SHP77 treated with DMSO at 0.1 percent for 48 hours (cell line): ENCODE measurements around the gene POMGNT2.
"Not testable (repeated sequence)": the region's sequence is repeated elsewhere in the genome, so short reads cannot be mapped to it uniquely, and the experiment has no call there.

ENCODE experiments used
- DNase-seq: peaks from one replicate; lab custom pipeline; 2025; lab: John Stamatoyannopoulos, UW

POMGNT2 gene

DNA sequence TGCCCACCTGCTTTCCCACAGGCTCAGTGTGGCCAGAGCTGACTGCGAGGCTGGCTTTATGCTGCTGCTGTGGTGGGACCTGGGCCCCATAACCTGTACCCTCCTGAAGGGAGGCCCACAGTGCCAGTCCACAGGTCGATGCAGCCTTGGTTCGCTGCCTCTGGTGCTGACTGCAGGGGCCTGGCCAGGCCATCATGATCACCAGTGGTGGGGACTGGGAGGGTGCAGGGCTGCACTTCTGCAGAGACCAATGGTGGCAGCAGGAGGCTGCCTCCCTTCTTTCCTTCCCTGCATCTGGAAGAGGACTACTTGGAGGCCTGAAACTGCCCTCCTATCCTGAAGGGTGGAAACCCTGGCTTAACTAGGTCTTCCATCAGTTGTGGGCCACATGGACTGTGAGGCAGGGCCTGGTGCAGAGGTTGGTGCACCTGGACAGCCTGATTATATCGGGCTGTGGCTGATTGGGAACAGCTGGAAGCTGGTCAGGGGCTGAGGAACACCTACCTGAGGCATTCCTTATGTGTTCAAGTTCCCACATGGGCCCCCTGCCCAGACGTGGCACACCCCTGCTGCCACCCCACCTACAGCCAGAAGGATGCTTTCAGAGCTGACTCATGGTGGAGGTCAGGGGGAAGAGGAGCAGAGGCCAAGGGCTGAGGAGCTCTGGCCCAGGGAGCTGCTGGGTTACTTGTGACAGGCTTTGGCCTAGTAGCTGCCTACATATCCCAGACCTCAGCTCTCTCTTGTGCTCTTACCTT is 29.8 kb downstream of the POMGNT2 start:
- no peak for DNase-seq

DNA sequence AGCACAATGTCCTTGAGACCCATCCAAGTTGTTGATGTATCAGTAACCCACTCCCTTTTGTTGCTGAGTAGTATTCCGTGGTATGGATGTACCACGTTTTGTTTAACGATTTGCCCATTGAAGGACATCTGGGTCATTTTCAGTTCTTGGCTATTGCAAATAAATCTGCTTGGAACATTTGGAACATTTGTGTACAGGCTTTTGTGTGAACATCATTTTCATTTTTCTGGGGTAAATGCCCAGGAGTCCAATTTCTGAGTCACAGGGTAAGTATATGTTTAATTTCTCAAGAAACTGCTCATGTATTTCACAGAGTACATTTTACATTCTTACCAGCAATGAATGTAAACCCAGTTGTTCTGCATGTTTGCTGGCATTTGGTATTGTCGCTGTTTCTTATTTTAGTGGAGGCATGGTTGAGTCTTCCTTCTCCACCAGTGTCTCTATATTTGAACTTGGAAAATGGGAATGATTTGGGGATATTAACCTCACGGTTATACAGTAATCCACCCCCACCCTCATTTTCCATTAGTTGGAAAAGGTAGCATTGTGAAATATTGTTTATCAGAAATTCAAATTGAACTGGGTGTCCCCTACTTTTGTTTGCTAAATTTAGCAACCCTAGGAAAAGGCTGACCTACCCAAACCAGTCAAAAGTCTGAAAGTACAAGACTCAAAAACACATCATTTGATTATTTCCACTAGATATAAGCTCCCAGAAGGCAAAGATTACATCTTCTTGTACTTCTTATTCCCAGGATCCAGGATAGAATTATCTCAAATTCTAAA is 30.8 kb downstream of the POMGNT2 start:
- DNase-seq, result no peak

DNA sequence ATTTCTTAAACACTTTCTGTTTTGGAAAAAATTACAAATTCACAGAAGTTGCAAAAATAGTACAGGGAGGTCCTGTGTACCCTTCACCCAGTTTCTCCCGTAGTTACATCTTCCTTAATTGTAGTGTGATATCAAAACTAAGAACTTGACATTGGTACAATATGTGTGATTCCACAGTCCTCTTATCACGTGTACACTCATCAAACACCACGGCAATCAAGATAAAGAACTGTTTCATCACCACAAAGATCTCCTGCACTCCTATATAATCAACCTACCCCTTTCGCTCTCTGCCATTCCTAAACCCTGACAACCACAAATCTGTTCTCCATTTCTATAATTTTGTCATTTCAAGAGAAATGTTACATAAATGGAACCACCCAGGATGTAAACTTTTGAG is 31.4 kb downstream of the POMGNT2 start:
- no peak for DNase-seq

DNA sequence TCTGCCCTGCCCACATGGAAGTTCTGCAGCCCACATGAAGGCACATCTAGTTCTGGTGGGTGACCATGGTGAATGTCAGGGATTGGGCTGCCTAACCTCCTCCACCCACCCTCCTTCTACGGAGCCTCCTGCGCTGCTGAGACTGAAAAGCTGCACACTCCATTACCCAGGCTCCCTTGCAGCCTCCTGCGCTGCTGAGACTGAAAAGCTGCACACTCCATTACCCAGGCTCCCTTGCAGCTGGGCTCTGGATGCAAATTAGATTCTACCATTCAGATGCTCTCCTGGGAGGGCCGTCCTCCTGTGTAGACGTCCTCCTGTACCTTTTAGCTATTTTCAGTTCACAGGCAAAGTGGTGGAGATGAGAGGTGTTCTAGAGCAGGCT is 32.1 kb downstream of the POMGNT2 start:
- no peak for DNase-seq

DNA sequence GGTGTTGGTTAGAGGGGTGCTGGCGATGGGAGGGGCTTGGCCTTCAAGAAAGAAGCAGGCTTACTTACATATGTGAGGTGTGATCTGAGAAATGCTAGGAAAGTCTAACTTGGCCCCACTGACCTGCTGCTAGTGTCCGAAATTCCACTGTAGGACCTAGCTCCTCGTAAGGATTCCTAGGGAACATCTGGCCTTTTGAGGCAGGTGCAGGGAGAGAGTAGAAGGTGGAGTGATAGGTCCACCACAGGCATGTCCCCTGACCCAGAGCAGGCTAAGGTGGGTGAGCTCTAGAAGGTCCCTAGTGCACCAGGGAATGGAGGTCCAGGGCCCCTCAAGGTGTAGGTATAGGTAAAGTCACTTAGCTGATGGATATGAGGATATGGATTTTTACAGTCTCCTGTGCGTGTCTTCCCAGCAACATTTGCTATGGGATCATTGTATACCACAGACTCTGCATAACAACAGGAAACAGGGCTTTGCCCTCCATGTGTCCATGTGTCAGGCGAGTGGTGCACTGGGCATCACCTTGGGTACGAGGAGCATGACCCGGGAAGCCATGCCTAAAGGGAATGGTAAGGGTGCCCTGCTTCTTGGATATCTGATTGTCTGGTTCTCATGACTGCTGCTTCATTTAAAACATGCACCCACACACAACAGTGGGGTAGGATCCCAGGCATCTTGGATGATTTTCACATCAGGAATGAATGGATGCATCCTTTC is 32.6 kb downstream of the POMGNT2 start:
- no peak for DNase-seq

DNA sequence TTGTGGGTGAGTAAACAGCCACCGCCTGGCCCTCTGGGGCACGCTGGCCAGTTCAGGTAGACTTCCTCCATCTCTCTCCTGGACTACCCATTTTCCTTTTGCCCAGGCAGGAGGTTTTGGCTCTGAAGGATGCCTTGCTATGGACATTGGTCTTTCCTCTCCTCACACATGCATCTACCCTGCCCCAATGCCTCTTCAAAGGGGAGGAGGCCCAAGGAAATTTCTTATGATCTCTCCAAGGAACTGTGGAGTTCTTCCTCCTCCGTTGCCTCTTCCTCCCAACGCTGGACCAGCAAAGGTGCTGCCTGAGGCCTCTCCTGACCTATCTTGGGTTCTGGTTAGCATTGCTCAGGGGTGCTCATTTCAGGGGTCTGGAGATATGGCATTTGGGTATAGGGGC is 33.5 kb downstream of the POMGNT2 start:
- DNase-seq, result no peak

DNA sequence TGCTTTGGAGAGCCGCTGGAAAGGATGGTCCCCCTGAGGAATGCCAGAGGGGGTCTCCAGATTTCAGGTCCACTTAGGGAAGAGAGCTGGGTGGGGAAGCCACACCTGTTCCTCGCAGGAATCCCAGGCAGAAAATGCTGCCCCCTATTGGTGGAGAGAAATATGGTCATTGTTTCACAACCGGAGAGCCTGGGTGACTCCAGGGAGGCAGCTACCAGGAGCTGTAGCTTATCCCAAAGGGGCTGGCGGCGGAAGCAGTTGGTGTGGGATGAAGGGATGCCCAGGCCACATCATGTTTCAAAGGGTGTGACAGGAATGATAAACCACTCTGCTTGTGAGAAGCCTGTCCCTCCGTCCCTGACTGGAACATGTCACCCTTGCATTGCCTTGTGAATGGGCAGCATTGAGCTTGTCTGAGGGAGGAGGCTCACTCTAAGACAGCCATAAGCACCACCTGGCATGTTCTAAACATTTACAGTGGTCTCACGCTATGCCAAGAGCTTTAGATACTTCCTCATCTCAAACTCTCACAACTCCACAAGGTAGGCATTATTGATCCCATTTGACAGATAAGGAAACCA is 34.5 kb downstream of the POMGNT2 start:
- no peak for DNase-seq

DNA sequence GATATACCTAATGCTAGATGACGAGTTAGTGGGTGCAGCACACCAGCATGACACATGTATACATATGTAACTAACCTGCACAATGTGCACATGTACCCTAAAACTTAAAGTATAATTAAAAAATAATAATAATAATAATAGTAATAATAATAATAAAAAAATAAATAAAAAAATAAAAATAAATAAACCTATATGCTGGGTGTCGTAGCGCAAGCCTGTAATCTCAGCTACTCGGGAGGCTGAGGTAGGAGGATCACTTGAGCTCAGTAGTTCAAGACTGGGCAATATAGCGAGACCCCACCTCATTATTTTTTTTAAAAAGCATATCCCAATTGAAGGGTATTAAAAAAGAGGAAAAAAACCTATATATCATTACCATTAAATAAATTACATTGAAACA is 35.2 kb downstream of the POMGNT2 start:
- DNase-seq, result not testable (repeated sequence)

DNA sequence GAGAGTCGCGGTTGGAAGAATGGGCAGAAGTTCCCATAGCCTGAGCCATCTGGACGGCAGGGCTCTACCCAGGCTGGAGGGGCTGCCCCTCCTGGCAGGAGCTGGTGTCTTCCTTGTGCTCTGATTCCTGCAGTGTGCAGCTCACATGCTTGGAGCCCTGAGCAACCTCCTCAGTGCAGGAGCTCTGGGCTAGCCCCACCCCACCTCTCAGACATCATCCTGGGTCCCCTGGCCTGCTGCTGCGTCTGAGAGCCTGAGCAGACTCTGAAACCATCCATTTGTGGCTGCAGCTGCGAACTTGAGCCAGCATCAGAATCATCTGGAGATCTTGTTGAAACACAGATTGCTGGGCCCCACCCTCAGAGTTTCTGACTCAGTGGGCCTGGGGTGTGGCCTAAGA is 42.8 kb downstream of the POMGNT2 start:
- no peak for DNase-seq

DNA sequence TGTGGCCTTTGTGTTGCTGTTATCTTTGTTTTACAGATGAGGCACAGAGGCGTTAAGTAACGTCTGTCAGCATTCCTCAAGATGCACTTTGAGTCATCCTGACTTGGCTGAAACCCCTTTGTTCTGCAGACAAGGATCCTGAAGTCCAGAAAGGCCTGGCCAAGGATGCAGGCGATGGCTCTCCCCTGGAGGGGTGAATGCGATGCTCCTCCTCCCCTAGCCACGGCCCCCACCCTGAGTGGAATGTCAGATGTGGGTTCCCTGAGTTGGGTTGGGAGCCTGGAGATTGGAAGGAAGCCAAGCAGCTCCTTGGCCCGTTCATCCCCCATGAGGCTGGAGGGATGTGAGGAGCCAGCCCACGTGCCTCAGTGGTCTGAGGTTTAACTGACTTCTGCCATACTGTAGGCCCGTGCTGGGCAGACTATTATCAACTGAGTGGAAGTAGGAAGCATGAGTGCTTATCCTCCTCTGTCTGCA is 43.3 kb downstream of the POMGNT2 start:
- DNase-seq, result no peak

DNA sequence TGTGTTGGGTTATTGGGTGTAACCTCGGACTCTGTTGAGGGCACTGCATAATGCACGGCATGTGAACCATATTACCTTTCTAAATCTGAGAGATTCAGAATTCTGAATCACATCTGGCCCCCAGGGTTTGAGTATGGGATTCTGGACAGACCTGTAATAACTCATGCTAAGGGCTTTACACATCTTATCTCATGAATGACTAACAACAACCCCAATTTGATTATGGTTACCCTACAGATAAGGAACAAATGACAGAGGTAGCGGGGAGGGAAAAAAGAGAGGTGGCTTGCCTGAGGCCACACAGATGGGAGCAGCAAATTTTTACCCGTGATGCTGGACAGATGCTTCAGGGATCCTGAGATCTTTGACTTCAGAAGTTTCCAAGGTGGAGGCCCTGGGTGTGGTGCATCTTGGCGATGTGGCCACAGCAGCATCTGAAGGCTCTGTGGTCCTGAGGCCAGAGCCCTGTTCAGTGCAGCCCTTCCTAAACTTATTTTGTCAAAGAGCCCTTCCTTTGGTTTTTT is 43.8 kb downstream of the POMGNT2 start:
- DNase-seq, result no peak

DNA sequence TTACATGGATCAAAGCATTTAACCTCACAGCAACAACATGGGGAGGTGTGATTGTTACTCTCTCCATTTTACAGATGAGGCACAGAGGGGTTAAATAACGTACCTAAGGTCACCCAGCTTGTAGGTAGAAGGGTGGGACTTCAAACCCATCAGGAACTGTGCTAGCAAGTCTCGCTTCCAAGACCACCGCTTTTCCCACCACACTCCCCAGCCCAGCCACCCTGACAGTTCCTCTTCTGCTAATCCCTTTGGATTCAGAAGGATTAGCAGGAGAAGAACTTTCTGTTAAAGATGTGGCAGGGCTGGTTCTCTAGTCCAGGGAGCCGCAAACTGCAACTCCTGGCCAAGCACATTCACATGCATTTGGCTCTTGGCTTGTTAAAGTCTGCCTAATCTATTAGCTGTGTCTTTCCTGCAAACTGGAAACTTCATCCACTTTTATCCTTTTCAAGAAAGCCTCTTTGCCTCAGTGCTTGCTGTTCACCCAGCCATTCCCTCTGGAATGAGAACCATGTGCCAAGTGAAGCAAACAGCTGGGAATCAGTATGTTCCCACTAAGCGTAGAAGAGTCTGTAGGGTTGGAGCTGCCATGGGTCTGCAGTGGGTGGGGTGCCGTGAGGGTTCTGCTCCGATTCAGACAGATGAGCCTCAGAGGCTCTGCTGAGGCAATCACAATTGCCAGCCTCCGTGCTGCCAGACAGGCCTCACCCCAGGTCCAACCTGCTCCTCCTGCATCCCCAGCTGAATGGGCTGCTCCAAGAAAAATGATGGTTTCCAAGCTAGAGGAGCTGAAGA is 44.6 kb downstream of the POMGNT2 start:
- DNase-seq, result no peak

DNA sequence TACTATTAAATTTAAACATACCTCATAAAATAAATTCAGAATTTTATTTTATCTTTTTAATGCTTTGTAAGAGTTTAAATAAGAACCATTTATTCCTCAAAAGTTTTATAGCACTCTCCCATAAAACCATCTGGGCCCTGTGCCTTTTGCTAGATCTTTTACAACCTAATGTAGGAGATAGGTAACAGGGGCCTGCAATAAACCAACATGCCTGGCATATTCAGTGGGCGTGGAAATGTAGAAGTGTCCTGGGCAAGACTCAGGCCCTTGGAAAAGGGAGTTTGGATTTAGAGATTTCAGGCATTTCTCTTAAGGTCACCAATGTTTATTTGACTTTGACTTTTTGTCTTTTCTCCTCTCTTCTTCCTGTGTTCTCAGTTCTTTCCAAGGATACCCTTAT is 46.4 kb downstream of the POMGNT2 start:
- no peak for DNase-seq

DNA sequence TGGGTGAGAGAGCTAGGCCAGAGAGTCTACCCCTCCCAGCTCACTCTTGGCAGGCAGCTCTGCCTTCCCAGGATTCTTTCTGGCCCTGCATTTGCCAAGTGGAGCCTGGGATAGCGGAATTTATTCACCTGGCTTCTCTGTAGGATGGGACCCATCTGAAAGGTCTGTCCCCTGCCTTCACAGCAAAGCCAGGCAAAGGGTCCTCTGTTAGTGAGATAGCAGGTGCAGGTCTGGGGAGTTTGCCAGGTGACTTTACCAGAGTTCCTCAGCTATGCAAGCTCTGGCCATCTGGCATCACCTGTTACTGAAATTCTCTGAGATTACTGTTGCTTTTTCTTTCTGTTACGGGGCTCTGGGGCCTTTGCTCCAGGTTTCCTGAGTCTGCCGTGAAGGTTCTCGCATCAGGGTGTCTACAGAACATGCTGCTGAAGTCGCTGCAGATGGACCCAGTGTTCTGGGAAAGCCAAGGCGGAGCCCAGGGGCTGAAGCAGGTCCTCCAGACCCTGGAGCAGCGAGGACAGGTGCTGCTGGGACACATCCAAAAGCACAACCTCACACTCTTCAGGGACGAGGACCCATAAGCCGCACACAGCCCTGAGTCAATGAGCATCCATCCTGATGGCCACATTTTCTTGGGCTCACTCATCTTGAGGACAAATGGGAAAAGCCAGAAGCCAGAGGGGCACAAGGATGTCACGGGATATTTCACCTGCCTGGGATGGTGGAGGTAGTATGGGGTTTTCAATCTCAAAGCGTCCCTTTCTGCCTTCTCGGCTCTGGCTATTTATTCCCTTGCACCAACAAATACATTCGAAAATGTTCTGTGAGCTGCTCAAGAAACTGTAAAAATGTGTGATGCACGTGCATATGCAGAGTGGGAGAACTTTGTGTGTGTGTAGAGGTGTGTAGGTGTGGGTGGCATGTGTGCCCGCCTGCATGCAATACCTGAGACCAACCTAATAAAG is 49.8 kb downstream of the POMGNT2 start:
- DNase-seq, result no peak

DNA sequence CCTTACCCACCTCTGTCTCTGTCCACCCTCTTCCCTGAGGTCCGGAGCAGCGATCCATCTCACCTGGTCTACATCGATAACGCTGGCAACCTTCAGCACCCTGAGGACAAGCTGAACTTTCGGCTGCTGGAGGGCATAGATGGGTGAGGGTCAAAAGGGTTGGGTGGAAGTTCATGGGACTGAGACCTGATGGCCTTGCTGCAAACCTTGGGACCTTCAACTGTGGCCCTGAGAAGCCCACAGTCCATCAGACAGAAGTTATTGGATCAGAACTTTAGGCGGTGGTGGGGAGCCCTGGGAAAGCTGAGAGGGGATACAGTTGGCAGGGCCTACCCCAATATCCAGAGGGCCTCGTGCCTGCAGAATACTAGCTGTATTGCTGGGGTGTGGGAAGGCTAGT is 50.5 kb downstream of the POMGNT2 start:
- no peak for DNase-seq

DNA sequence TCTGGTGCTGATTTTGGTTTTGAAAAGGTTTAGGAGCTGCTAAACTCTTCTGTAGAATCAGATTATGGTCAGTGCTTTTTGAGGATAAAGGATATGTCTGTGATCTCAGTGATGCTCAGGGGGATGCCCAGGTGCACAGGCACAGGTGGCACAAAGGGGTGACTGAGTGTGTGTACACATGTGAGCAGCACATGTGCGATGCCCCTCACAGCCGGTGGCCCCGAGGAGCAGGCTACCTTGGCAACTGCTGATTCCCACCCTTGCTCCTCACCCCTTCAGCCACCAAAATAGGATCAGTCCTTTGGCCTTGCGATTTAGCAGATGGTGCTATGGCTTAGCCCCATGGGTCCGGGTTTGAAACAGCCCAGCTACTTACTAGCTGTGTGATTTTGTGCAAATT is 51.1 kb downstream of the POMGNT2 start:
- no peak for DNase-seq

DNA sequence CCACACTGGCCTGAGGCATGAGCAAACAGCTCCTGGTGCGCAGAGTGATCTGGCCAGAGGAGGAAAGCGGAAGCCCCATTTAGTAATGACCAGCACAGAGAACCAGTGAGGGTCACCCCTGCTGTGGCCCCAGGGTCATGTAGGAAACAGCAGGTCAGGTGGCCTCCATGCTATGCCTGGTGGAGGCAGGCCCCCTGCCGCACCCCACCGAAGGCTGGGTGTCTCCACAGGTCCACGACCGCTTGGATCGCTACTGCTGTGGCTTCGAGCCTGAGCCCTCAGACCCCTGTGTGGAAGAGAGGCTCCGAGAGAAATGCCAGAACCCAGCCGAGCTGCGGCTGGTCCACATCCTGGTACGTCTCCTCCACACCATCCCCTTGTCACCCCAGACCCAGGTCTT is 52.6 kb downstream of the POMGNT2 start:
- no peak for DNase-seq

DNA sequence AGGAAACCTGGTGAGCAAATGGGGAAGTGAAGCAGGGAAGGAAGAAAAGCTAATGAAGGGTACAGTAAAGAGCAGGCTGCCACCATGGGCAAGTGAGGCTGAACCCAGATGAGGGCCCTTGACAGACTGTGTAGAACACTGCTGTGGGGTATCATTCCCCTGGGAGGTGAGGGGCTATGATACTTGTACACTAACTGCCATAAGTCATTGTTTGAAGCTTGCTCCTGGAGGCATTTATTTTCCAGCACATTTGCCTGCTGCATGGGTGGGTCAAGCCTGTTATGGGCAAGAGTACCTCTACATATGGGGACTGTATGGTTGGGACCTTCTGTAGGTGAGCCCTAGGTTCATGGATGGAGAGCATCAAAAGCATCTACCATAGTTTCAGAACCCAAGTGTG is 57.4 kb downstream of the POMGNT2 start:
- DNase-seq, result no peak

DNA sequence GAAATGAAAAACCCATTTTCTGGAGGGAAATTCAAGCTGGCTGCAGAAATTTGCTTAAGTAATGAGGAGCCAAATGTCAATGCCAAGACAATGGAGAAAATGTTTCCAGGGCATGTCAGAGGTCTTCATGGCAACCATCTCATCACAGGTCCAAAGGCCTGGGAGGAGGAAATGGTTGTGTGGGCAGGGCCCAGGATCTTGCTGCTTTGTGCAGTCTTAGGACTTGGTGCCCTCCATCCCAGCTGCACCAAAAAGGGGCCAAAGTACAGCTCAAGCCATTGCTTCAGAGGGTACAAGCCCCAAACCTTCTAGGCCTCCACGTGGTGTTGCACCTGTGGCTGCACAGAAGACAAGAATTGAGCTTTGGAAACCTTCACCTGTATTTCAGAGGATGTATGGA is 59.3 kb downstream of the POMGNT2 start:
- DNase-seq, result no peak

DNA sequence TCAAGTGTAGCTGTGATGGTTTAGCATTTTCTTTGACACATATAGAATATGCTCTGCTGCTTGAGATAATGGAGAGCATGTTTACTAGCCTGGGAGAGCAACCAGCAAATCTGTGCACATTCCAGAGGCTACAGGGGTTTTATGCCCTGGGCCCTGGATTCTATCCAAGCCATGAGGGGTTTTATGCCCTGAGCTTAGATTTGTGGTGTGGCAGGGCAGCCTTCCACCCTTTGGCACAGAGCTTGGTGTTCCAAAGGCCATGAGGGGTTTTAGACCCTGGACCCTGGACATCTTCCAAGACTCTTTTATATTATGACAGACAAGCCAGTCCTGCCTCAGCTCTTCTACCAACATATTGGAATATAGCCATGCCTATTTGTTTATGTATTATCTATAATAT is 60.8 kb downstream of the POMGNT2 start:
- DNase-seq, result not testable (repeated sequence)
